SH-SY5Y (cell line): ENCODE results near the gene JPT2.

Source experiments
- GATA2 ChIP-seq: IDR thresholded peaks from 2 replicates; pipeline ENCODE4 v1.6.1; 2011; ENCODE audit warnings: mild to moderate bottlenecking, low read depth, low read length
- GATA3 ChIP-seq: IDR thresholded peaks from 2 replicates; pipeline ENCODE4 v1.6.1; 2011; ENCODE audit warnings: low read depth, mild to moderate bottlenecking, low read length, moderate library complexity

- TF ChIP-seq GATA2 (no peak), GATA3 (no peak)
Measured at GRCh38 chr16:1732071-1732470, 54.0 kb downstream of the JPT2 start.
